ENCODE measurements around the gene ROR2. TPM values are rescaled to one million over a fixed set of nuclear protein-coding genes. Genes with fewer than 3 reads are reported as not detected.

The ROR2 gene
- total RNA-seq, 1 experiment from 2014 or later: 5.9 TPM

DNA sequence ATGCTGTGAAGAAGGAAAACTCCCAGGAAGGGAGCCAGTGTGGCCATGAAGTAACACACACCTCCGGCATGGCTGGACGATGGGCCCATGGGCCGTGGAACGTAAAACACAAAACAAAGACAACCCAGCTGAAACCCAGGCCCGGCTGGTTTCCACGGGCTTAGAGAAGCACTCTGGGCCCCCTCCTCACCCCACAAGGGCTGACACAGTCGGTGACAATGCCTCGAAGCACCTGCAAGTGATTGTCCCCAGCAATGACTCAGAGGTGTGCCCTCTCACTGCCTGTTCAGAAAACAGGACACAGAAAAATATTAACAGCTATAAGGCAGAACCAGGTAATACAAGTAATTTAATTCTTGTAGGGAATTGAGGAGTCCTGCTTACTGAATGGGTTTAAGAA lies 135.3 kb downstream of the ROR2 start:
- in situ Hi-C loops (cut with HindIII; ENCODE audit: low pct_unique_long_range_greater_than_20kb, low sequenced_read_pairs) (no loop called here), intact Hi-C loops (cut with micrococcal nuclease; ENCODE audit: unreplicated experiment) (no loop called here)
- no peak overlapping the region for H3K27ac ChIP-seq (ENCODE audit: low read length)
- H3K9me3 ChIP-seq (ENCODE audit: control insufficient read depth, insufficient read depth, low read depth, low read length): no peaks in the 10 kb centered on the region
- ChIA-PET CTCF (no interaction called here), POLR2A (interaction anchor here (0.7 kb wide), 1 partner anchor 98 kb away, joined by 3 read pairs; no protein-coding TSS in a partner anchor)
- no peaks in the 10 kb centered on the region for H3K36me3 ChIP-seq (ENCODE audit: control insufficient read depth, insufficient read depth, low read length)
- H3K27me3 ChIP-seq (ENCODE audit: control insufficient read depth, insufficient read depth, low read length): no peaks in the 10 kb centered on the region
- DNase-seq (ENCODE audit: low read depth, low spot score): no peak
- no TSS peak for BruUV-seq (replicated peaks)
- ATAC-seq: no peak
- H3K4me1 ChIP-seq (ENCODE audit: control insufficient read depth, insufficient read depth, low read length): no peaks in the 10 kb centered on the region
- TF ChIP-seq, protein P1, sequence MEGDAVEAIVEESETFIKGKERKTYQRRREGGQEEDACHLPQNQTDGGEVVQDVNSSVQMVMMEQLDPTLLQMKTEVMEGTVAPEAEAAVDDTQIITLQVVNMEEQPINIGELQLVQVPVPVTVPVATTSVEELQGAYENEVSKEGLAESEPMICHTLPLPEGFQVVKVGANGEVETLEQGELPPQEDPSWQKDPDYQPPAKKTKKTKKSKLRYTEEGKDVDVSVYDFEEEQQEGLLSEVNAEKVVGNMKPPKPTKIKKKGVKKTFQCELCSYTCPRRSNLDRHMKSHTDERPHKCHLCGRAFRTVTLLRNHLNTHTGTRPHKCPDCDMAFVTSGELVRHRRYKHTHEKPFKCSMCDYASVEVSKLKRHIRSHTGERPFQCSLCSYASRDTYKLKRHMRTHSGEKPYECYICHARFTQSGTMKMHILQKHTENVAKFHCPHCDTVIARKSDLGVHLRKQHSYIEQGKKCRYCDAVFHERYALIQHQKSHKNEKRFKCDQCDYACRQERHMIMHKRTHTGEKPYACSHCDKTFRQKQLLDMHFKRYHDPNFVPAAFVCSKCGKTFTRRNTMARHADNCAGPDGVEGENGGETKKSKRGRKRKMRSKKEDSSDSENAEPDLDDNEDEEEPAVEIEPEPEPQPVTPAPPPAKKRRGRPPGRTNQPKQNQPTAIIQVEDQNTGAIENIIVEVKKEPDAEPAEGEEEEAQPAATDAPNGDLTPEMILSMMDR (IDR thresholded peaks at IDR 0.05): no peak
- TF ChIP-seq POLR2AphosphoS5 (IDR thresholded peaks at IDR 0.05; ENCODE audit: low read depth, low read length) (no peak), REST (IDR thresholded peaks at IDR 0.05; ENCODE audit: insufficient read depth in 1 of 2, low read depth in 2 of 2, low read length in 1 of 2) (no peak), SIN3A (IDR thresholded peaks at IDR 0.05; ENCODE audit: borderline replicate concordance, insufficient read depth, low read depth, low read length) (no peak), TCF7L2 (IDR thresholded peaks at IDR 0.05; ENCODE audit: low read depth, low read length) (no peak)
- H3K4me3 ChIP-seq (ENCODE audit: low read depth in 2 of 2, low read length in 2 of 2): no peak overlapping the region

DNA sequence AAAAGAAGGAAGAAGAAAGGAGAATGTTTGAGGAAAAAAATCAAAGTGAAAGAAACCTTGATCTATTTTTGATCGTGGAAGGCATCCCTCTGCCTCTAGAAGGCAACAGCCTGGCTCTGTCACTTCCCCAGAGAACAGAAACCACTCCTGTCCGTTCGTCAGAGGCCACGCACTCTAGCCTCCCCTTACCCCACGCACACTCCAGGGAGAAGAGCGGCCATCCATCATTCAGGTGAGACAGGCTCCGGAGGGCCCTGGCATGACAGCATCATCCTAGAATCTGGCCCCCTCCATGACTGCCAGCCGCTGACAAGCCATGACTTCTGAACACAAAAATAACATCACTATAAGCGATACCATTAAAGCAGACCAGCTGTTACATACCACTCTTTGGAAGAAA lies 135.8 kb downstream of the ROR2 start:
- DNase-seq (ENCODE audit: low read depth, low spot score) (no peak), ATAC-seq (no peak)
- in situ Hi-C loops (cut with HindIII; ENCODE audit: low pct_unique_long_range_greater_than_20kb, low sequenced_read_pairs) (no loop called here), intact Hi-C loops (cut with micrococcal nuclease; ENCODE audit: unreplicated experiment) (no loop called here)
- Histone ChIP-seq H3K36me3 (ENCODE audit: control insufficient read depth, insufficient read depth, low read length) (no peaks in the 10 kb centered on the region), H3K9me3 (ENCODE audit: control insufficient read depth, insufficient read depth, low read depth, low read length) (no peaks in the 10 kb centered on the region), H3K27me3 (ENCODE audit: control insufficient read depth, insufficient read depth, low read length) (no peaks in the 10 kb centered on the region), H3K27ac (ENCODE audit: low read length) (no peak overlapping the region), H3K4me3 (ENCODE audit: low read depth in 2 of 2, low read length in 2 of 2) (no peak overlapping the region), H3K4me1 (ENCODE audit: control insufficient read depth, insufficient read depth, low read length) (no peaks in the 10 kb centered on the region)
- TF ChIP-seq REST (IDR thresholded peaks at IDR 0.05; ENCODE audit: insufficient read depth in 1 of 2, low read depth in 2 of 2, low read length in 1 of 2) (no peak), SIN3A (IDR thresholded peaks at IDR 0.05; ENCODE audit: borderline replicate concordance, insufficient read depth, low read depth, low read length) (no peak), TCF7L2 (IDR thresholded peaks at IDR 0.05; ENCODE audit: low read depth, low read length) (no peak), POLR2AphosphoS5 (IDR thresholded peaks at IDR 0.05; ENCODE audit: low read depth, low read length) (no peak)
- TF ChIP-seq, protein P1 (IDR thresholded peaks at IDR 0.05): no peak
- CTCF ChIA-PET: no interaction called here
- POLR2A ChIA-PET: no interaction called here
- no TSS peak for BruUV-seq (replicated peaks)

Data from Panc1 (cell line).